Heart right ventricle (tissue), 16 donors: ENCODE measurements around the gene DNAJB5. TPM values are rescaled to one million over a fixed set of nuclear protein-coding genes. Genes with fewer than 3 reads are reported as not detected.

Experiments
- ATAC-seq, 8 donors: fragments of 200-7000 bp; cut with Tn5 transposase; one replicate each; pipeline ENCODE4 v1.9.1; 2020; ENCODE audit warnings: mild to moderate bottlenecking in 8 of 8, moderate library complexity in 8 of 8, moderate number of reproducible peaks in 1 of 8
- DNase-seq, 2 donors: peaks; one replicate each; pipeline ENCODE4 v3.0.0-alpha.2; 2020
- H3K27ac ChIP-seq, 10 donors: fragments of 200-600 bp; sonication (generic) in 2 of 10; one replicate each; pipeline versions ENCODE4 v1.5.0 to v1.8.0; 2020 to 2022; ENCODE audit warnings: mild to moderate bottlenecking in 3 of 10
- H3K27me3 ChIP-seq, 7 donors: fragments of 200-600 bp; one replicate each; pipeline ENCODE4 v1.8.0; 2021 to 2022; ENCODE audit warnings: mild to moderate bottlenecking in 2 of 7
- H3K36me3 ChIP-seq, 9 donors: fragments of 200-600 bp; sonication (generic) in 1 of 9; one replicate each; pipeline versions ENCODE4 v1.5.0 to v1.8.0; 2020 to 2022; ENCODE audit warnings: mild to moderate bottlenecking in 2 of 9
- H3K4me1 ChIP-seq, 9 donors: fragments of 200-600 bp; sonication (generic) in 1 of 9; one replicate each; pipeline versions ENCODE4 v1.5.0 to v1.8.0; 2020 to 2022; ENCODE audit warnings: mild to moderate bottlenecking in 4 of 9
- H3K4me3 ChIP-seq, 10 donors: fragments of 200-600 bp; sonication (generic) in 2 of 10; one replicate each; pipeline versions ENCODE4 v1.5.0 to v1.8.0; 2020 to 2022; ENCODE audit warnings: mild to moderate bottlenecking in 7 of 10, moderate library complexity in 2 of 10
- H3K9me3 ChIP-seq, 11 donors: fragments of 200-600 bp in 10 of 11; sonication (generic) in 2 of 11; one replicate each; pipeline versions ENCODE4 v1.5.0 to v1.8.0; 2013 to 2022; ENCODE audit warnings: mild to moderate bottlenecking in 2 of 11, control low read depth in 1 of 11, moderate library complexity in 1 of 11
- WGBS, 2 donors: extraction: QIAGEN DNeasy Blood & Tissue Kit; methylation state at CpG; one replicate each; pipeline ENCODE4 v1.1.7; 2013; ENCODE audit warnings: inconsistent platforms in 1 of 2; 5-methylcytosine and 5-hydroxymethylcytosine counted together
- intact Hi-C, 10 donors: fragments of 100-400 bp; cut with DNase I; formaldehyde crosslinking; loops; one replicate each; pipeline versions ENCODE4 v1.11.1 to v1.14.2; 2022
- polyA plus RNA-seq, 2 donors: library from polyadenylated mRNA; stranded (reverse); fragments of 200-250 nt; gene quantifications; one replicate each; pipeline ENCODE4 v1.2.3, GENCODE V29; 2013
- total RNA-seq, 10 donors: library from RNA; stranded (reverse); fragmentation: NEBNext Ultra II Directional in 3 of 10; extraction: Animal tissue kit (Norgen Biotek cat#: 25700) in 3 of 10; gene quantifications; one replicate each; pipeline versions ENCODE4 v1.2.1 to v1.2.4, GENCODE V29; 2021 to 2023
- TF ChIP-seq, protein P1 (sequence below), 9 donors: fragments of 200-600 bp; sonication (generic) in 2 of 9; IDR thresholded peaks; one replicate each; pipeline versions ENCODE4 v1.5.0 to v1.8.0; 2021 to 2022; ENCODE audit warnings: antibody characterized with exemption in 9 of 9, mild to moderate bottlenecking in 5 of 9, moderate library complexity in 1 of 9
- donor health status: Arrhythmogenic right ventricular cardiomyopathy.
- donor health status: ischemic (EF 13 %, LVEDD 7.1; RV severe dilation, severe dysfunction).
- donor health status: healthy with polysubstance abuse.
- donor health status: DM: no; HTN: yes; CAD: no.
- donor health status: DM: no; HTN: no; CAD: no.
- donor health status: ischemic (EF 25% LVEDD 6.9; RV normal size, moderate dysfunction).
- donor health status: ischemic (EF 25% LVEDD 5.7; RV mildly dilated, moderate dysfunction).
- donor health status: healthy.
- donor health status: DM: yes; HTN: yes; CAD: no.
- donor health status: Ischemic cardiomyopathy.
- donor health status: ischemic (EF 35%, LVEDD 5.7; RV mildly dilated, moderate dysfunction).
- donor health status: nonischemic (EF 11% LVEDD 7.7; RV severe dilation, severe dysfunction).
- donor health status: DM: yes; HTN: yes; CAD: no.
- donor health status: PGD.
- donor health status: ischemic (EF 29% LVEDD 5.4; RV normal size, mild dysfunction).
- donor health status: nonischemic (EF 23%, LVEDD 6.1; RV moderate dilation, normal function).

DNAJB5 gene
- total and polyA plus RNA-seq, 12 donors: 44.0 to 206 (median 85.1) TPM

DNA sequence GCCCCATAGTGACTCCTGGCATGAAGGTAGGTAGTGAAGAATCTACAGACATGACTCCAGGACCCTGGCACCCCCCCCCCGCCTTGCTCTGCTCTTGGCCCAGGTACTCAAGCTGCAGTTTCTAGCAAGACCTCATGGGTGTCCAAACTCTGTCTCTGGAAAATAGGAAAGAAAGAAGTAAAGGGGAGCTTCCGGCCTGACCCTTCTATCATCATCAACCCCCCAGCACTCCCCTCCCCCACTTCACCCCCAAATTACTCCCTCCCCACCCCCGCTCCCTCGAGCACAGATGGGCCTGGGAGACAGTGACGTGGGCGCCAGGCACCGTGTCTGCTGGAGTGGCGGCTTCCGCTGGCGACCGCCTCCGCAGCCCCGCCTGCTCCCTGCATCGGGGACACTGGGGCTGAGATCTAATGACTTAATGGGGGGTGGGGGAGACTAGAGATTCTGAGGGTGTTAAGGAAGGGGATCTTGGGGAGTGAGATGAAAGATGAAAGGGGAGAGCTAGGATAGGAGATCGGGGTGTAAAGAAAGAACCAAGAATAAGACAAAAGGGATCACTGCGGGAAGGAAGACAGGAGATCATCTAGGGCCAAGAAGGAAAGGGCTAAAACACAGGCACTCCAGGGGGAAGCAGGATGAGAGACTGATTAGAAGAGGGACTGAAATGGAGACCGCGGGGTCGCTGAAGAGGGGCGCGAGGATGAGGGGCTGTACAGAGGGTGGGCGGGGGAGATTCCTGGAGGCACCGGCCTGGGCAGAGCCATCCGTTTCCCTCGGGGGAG lies 1.1 kb upstream of the DNAJB5 start:
- 15 to 16% methylated on average over 25 of the region's 25 CpGs for WGBS, 2 donors
- intact Hi-C loops: loop anchor here in 5 of 10 donors (5.0 to 10.0 kb wide), 5 partner anchors 84 to 496 kb away; partner anchors contain the start of genes VCP (in 2 of the 5) and PIGO (in 1 of the 5)
- Histone ChIP-seq H3K27me3 (no peaks in the 10 kb centered on the region), H3K36me3 (no peaks in the 10 kb centered on the region), H3K9me3 (no peaks in the 10 kb centered on the region), H3K4me1 (peaks cover 14 to 61% (median 40%) of the 10 kb centered on the region in 9 donors), H3K4me3 (peak overlapping the region; percentile 37 to 91 (median 77)), H3K27ac (peak overlapping the region; percentile 44 to 98 (median 88))
- DNase-seq: peak in 1 of 2 donors; percentile 64
- TF ChIP-seq, protein P1, sequence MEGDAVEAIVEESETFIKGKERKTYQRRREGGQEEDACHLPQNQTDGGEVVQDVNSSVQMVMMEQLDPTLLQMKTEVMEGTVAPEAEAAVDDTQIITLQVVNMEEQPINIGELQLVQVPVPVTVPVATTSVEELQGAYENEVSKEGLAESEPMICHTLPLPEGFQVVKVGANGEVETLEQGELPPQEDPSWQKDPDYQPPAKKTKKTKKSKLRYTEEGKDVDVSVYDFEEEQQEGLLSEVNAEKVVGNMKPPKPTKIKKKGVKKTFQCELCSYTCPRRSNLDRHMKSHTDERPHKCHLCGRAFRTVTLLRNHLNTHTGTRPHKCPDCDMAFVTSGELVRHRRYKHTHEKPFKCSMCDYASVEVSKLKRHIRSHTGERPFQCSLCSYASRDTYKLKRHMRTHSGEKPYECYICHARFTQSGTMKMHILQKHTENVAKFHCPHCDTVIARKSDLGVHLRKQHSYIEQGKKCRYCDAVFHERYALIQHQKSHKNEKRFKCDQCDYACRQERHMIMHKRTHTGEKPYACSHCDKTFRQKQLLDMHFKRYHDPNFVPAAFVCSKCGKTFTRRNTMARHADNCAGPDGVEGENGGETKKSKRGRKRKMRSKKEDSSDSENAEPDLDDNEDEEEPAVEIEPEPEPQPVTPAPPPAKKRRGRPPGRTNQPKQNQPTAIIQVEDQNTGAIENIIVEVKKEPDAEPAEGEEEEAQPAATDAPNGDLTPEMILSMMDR (IDR thresholded peaks at IDR 0.05): no peak
- ATAC-seq: no peak

DNA sequence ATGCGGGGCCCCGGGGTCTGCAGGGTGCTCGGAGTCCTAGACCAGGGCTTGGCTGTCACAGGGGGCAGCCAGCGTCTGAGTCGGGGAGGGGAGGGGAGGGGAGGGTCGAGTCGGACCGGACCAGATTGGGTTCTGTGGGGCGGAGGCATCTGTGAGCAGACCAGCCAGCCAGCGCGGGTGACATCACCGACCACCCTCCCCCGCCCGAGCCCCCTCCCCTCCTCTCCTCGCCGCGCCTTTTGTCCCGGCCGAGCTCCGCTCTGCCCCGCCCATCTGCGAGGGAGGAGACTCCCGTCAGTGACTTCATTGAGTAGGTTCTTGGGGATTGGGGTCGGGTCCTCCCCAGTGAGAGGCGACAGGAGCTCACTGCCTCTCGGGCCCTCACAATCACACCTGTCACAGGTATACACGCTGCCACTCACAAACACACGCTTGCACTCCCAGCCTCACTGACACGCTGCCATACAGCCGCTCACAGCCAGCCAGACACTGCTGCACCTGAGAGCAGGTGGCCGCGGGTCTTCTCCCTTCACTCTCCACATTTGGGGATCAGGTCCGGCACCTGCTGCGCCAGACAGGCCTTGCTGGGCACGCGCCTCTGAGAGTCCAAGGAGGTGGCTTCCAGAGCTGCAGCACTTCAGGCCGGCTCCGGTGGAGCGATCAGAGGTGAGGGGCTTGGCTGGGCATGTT lies 546 bp downstream of the DNAJB5 start:
- WGBS, 2 donors: 9 to 10% methylated on average over 35 to 37 of the region's 39 CpGs
- peak overlapping the region; percentile 25 to 91 (median 77) for H3K4me3 ChIP-seq
- DNase-seq (peak; percentile 57 to 72), ATAC-seq (peak in 6 of 8 donors; percentile 2 to 12 (median 6))
- H3K4me1 ChIP-seq: peaks cover 26 to 70% (median 57%) of the 10 kb centered on the region in 9 donors
- H3K27ac ChIP-seq: peak overlapping the region; percentile 72 to 99 (median 94)
- intact Hi-C loops: loop anchor here in 7 of 10 donors (5.0 to 10.0 kb wide), 9 partner anchors 65 to 495 kb away; partner anchors contain the start of genes VCP (in 4 of the 7), FANCG (in 1 of the 7), PIGO (in 1 of the 7) and STOML2 (in 1 of the 7)
- no peaks in the 10 kb centered on the region for H3K9me3 ChIP-seq
- no peaks in the 10 kb centered on the region for H3K27me3 ChIP-seq
- H3K36me3 ChIP-seq: peaks cover 0 to under 1% (median 0%) of the 10 kb centered on the region in 9 donors
- TF ChIP-seq, protein P1 (IDR thresholded peaks at IDR 0.05): no peak

DNA sequence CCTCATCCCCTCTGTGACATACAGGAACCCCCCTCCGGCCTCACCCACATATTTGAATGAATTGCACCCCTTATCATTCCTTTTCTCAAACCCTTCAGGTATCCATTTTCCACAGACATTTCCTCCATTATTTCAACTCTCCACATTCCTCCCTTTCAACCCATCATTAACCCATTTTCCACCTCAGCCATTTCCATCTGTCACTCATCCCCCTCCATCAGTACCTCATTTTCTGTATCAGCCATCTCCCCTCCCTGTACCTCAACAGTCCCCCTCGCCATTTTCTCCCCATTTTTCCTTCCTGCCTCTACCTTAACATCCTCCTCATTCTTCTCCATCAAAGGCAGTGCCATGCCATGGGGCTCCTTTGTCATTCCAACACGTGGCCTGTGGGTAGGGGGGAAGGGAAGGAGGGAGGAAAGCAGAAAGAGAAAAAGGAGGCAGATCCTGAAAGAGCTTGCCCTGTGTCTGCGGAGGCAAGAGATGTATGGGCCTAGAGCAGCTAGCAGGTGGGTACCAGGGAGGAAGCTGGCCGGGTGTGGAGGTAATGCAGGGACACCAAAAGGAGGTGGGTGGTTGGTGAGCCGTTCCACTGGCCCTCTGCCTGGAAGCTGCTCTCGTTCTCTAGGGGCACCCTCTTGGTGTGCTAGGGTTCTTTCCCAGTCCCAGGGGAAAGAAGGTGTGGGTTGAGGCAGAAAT lies 1.5 kb downstream of the DNAJB5 start:
- Histone ChIP-seq H3K9me3 (no peaks in the 10 kb centered on the region), H3K27ac (peak overlapping the region; percentile 46 to 99 (median 94)), H3K4me1 (peaks cover 26 to 80% (median 67%) of the 10 kb centered on the region in 9 donors), H3K4me3 (peak overlapping the region in 9 of 10 donors; percentile 68 to 91 (median 81)), H3K27me3 (no peaks in the 10 kb centered on the region), H3K36me3 (peaks cover 0 to 8% (median under 1%) of the 10 kb centered on the region in 9 donors)
- intact Hi-C loops: loop anchor here in 5 of 10 donors (5.0 to 10.0 kb wide), 5 partner anchors 64 to 121 kb away; partner anchors contain the start of genes VCP (in 2 of the 5), FANCG (in 1 of the 5) and STOML2 (in 1 of the 5)
- TF ChIP-seq, protein P1 (IDR thresholded peaks at IDR 0.05): no peak
- ATAC-seq (no peak), DNase-seq (no peak)
- 56 to 72% methylated on average over 7 of the region's 7 CpGs for WGBS, 2 donors
